ENCODE measurements around the gene HSPA5.
A peak's percentile ranks its signal among the peaks of the same experiment; 100 is the strongest.

HSPA5 gene

GRCh38 chr9:125189011-125189360 lies 52.2 kb downstream of the HSPA5 start:
- TF ChIP-seq CTCF (IDR thresholded peaks at IDR 0.05; ENCODE audit: insufficient read depth, low read length, poor library complexity, severe bottlenecking) = no peak
- Histone ChIP-seq H3K27me3 (replicated peaks; ENCODE audit: control insufficient read depth, insufficient read depth, low read length) (no peaks in the 10 kb centered on the region), H3K36me3 (ENCODE audit: control insufficient read depth, insufficient read depth, low read length) (no peaks in the 10 kb centered on the region), H3K4me3 (replicated peaks; ENCODE audit: low read depth, low read length) (peak overlapping the region; percentile 99)
- DNase-seq (ENCODE audit: extremely low read depth, insufficient read length) = peak; percentile 47
